Loucy (cell line): ENCODE measurements around the gene PKP2.

ENCODE experiments used
- H2AFZ ChIP-seq: fragments of 200-600 bp; sonication (generic); 2 replicates; pipeline ENCODE4 v1.6.0; 2016; ENCODE audit warnings: antibody characterized with exemption, mild to moderate bottlenecking, low read length, moderate library complexity
- H3F3A ChIP-seq: fragments of 200-600 bp; 2 replicates; pipeline ENCODE4 v1.6.0; 2016; ENCODE audit warnings: antibody characterized with exemption, low read depth, mild to moderate bottlenecking
- H3K27me3 ChIP-seq: fragments of 200-600 bp; sonication (generic); 2 replicates; pipeline ENCODE4 v1.6.1; 2014; ENCODE audit warnings: low read length, mild to moderate bottlenecking; ENCODE audit not compliant: insufficient read depth, poor library complexity, severe bottlenecking
- H3K36me3 ChIP-seq: fragments of 200-600 bp; sonication (generic); 2 replicates; pipeline ENCODE4 v1.6.1; 2016; ENCODE audit warnings: low read length; ENCODE audit not compliant: insufficient read depth
- H3K4me1 ChIP-seq: fragments of 200-600 bp; sonication (generic); 2 replicates; pipeline ENCODE4 v1.5.1; 2014; ENCODE audit warnings: low read length, mild to moderate bottlenecking; ENCODE audit not compliant: insufficient read depth, poor library complexity, severe bottlenecking
- H3K4me2 ChIP-seq: fragments of 200-600 bp; sonication (generic); 2 replicates; pipeline ENCODE4 v1.6.0; 2014; ENCODE audit warnings: antibody characterized with exemption, low read length, low read depth, mild to moderate bottlenecking; ENCODE audit not compliant: poor library complexity, severe bottlenecking
- H3K4me3 ChIP-seq: fragments of 200-600 bp; sonication (generic); 2 replicates; pipeline ENCODE4 v1.5.1; 2014; ENCODE audit warnings: low read length, mild to moderate bottlenecking, mixed read lengths; ENCODE audit not compliant: poor library complexity, severe bottlenecking
- H3K79me2 ChIP-seq: fragments of 200-600 bp; sonication (generic); 2 replicates; pipeline ENCODE4 v1.6.1; 2014; ENCODE audit warnings: low read length; ENCODE audit not compliant: insufficient read depth
- H3K9ac ChIP-seq: fragments of 200-600 bp; sonication (generic); 2 replicates; pipeline ENCODE4 v1.6.0; 2014; ENCODE audit warnings: mild to moderate bottlenecking, low read depth, low read length, moderate library complexity; ENCODE audit not compliant: poor library complexity, severe bottlenecking
- H3K9me2 ChIP-seq: fragments of 200-600 bp; sonication (generic); replicated peaks from 2 replicates; pipeline ENCODE4 v1.6.1; 2016; ENCODE audit warnings: low read depth, low read length, mixed read lengths
- H3K9me3 ChIP-seq: fragments of 200-600 bp; sonication (generic); 2 replicates; pipeline ENCODE4 v1.6.1; 2014; ENCODE audit warnings: mild to moderate bottlenecking, antibody characterized with exemption, low read length, low read depth; ENCODE audit not compliant: insufficient read depth
- H4K20me1 ChIP-seq: fragments of 200-600 bp; sonication (generic); 2 replicates; pipeline ENCODE4 v1.6.0; 2014; ENCODE audit warnings: antibody characterized with exemption, low read length, mild to moderate bottlenecking; ENCODE audit not compliant: insufficient read depth, poor library complexity, severe bottlenecking
- EZH2phosphoT487 ChIP-seq: fragments of 200-600 bp; IDR thresholded peaks from 2 replicates; pipeline ENCODE4 v1.6.1; 2018; ENCODE audit warnings: antibody characterized with exemption, mild to moderate bottlenecking, moderate library complexity, borderline replicate concordance
- TF ChIP-seq, protein P1 (sequence below): fragments of 200-600 bp; sonication (generic); conservative IDR thresholded peaks from 2 replicates; pipeline ENCODE4 v1.5.1; 2014; ENCODE audit warnings: mild to moderate bottlenecking, antibody characterized with exemption, low read length

Gene PKP2

GRCh38 chr12:32761716-32762115 lies 134.9 kb downstream of the PKP2 start:
- Histone ChIP-seq H3K9me3 (no peaks in the 10 kb centered on the region), H4K20me1 (no peaks in the 10 kb centered on the region), H3K9me2 (no peaks in the 10 kb centered on the region), H3K4me2 (no peak overlapping the region), H3K4me1 (peaks cover under 1% of the 10 kb centered on the region), H3K79me2 (no peaks in the 10 kb centered on the region), H2AFZ (peak overlapping the region; percentile 31), H3K36me3 (no peaks in the 10 kb centered on the region), H3K4me3 (no peak overlapping the region), H3F3A (no peaks in the 10 kb centered on the region), H3K9ac (no peak overlapping the region), H3K27me3 (no peaks in the 10 kb centered on the region)
- TF ChIP-seq EZH2phosphoT487: no peak
- TF ChIP-seq, protein P1, sequence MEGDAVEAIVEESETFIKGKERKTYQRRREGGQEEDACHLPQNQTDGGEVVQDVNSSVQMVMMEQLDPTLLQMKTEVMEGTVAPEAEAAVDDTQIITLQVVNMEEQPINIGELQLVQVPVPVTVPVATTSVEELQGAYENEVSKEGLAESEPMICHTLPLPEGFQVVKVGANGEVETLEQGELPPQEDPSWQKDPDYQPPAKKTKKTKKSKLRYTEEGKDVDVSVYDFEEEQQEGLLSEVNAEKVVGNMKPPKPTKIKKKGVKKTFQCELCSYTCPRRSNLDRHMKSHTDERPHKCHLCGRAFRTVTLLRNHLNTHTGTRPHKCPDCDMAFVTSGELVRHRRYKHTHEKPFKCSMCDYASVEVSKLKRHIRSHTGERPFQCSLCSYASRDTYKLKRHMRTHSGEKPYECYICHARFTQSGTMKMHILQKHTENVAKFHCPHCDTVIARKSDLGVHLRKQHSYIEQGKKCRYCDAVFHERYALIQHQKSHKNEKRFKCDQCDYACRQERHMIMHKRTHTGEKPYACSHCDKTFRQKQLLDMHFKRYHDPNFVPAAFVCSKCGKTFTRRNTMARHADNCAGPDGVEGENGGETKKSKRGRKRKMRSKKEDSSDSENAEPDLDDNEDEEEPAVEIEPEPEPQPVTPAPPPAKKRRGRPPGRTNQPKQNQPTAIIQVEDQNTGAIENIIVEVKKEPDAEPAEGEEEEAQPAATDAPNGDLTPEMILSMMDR: no peak

GRCh38 chr12:32757157-32757556 lies 139.4 kb downstream of the PKP2 start:
- Histone ChIP-seq H3K27me3 (no peaks in the 10 kb centered on the region), H3K4me2 (no peak overlapping the region), H3F3A (no peaks in the 10 kb centered on the region), H3K36me3 (no peaks in the 10 kb centered on the region; the same call in 1 of the 2 replicates), H3K9me2 (no peaks in the 10 kb centered on the region), H3K4me3 (no peak overlapping the region), H3K9me3 (no peaks in the 10 kb centered on the region), H4K20me1 (peaks cover 16% of the 10 kb centered on the region), H3K79me2 (peaks cover 30% of the 10 kb centered on the region), H3K4me1 (peaks cover 21% of the 10 kb centered on the region), H2AFZ (no peak overlapping the region), H3K9ac (no peak overlapping the region)
- TF ChIP-seq, protein P1: no peak
- TF ChIP-seq EZH2phosphoT487: no peak

DNA sequence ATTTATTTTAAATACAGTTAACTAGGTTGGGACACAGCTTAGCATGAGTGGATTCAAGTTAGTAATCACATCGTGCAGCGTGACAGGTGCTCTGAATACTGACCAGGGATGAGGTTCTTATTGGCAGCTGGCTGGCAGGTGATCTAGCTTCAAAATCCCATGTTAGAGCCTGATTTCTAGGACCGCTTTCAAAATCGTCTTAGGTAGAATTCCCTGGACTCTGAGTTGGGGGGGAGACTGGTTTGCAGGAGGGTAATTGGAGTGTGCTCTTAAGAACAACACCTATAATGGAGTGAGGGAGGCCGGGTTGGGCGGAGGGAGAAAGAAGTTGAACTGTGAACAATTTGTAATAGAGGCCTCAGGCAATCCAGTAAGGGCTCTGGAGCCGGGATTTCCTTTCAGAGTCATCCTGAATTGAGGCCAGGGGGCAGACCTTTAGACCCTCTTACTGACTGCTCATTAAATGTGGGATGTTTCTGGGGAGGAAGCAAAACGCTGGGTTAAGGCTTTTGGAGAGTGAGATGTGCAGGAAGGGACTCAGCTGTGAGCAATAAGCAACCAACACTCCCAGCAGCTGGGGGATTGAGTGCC lies 140.0 kb downstream of the PKP2 start:
- peak overlapping the region; percentile 86 for H3K4me2 ChIP-seq
- H3F3A ChIP-seq: no peaks in the 10 kb centered on the region
- H3K4me3 ChIP-seq: peak overlapping the region; percentile 80
- peaks cover 5% of the 10 kb centered on the region; the same call in 1 of the 2 replicates for H3K36me3 ChIP-seq
- peaks cover 21% of the 10 kb centered on the region for H3K4me1 ChIP-seq
- H4K20me1 ChIP-seq: peaks cover 16% of the 10 kb centered on the region
- peak overlapping the region; percentile 82 for H3K9ac ChIP-seq
- peaks cover 36% of the 10 kb centered on the region for H3K79me2 ChIP-seq
- TF ChIP-seq EZH2phosphoT487: no peak
- TF ChIP-seq, protein P1: no peak
- H2AFZ ChIP-seq: no peak overlapping the region
- H3K9me2 ChIP-seq: no peaks in the 10 kb centered on the region
- no peaks in the 10 kb centered on the region for H3K27me3 ChIP-seq
- H3K9me3 ChIP-seq: no peaks in the 10 kb centered on the region
